ENCODE measurements around the gene WNK1.

WNK1 gene

GRCh38 chr12:752695-753610 lies 574 bp downstream of the WNK1 start (continued):
- TF ChIP-seq ZNF600 (tag by site-specific recombination; IDR thresholded peaks at IDR 0.05) = peak; percentile 51; the same call in 1 of the 2 replicates
- TF ChIP-seq ZBTB8A (tag by site-specific recombination; IDR thresholded peaks at IDR 0.05) = peak; percentile 79
- peak; percentile 75; the same call in 1 of the 2 replicates for TF ChIP-seq ZSCAN30 (tag by site-specific recombination; IDR thresholded peaks at IDR 0.05)
- peak; percentile 35; the same call in 1 of the 2 replicates for TF ChIP-seq INSM2 (tag by site-specific recombination; IDR thresholded peaks at IDR 0.05)
- no peak for TF ChIP-seq AEBP2 (tag by site-specific recombination; IDR thresholded peaks at IDR 0.05; ENCODE audit: borderline replicate concordance)
- peak; percentile 37 for TF ChIP-seq ZNF660 (tag by site-specific recombination; IDR thresholded peaks at IDR 0.05)
- TF ChIP-seq KLF8 (tag by site-specific recombination; IDR thresholded peaks at IDR 0.05) = peak; percentile 40
- TF ChIP-seq SP7 (tag by site-specific recombination; IDR thresholded peaks at IDR 0.05) = peak; percentile 39; the same call in 1 of the 2 replicates
- TF ChIP-seq KLF16 (tag by site-specific recombination; IDR thresholded peaks at IDR 0.05) = peak; percentile 85; the same call in 1 of the 2 replicates
- no peak for TF ChIP-seq ZSCAN16 (tag by site-specific recombination; IDR thresholded peaks at IDR 0.05)

GRCh38 chr12:753611-754472 lies 1.5 kb downstream of the WNK1 start:
- peak overlapping the region; percentile 95 for H3K4me3 ChIP-seq (ENCODE audit: low read depth, low read length)
- H3K27ac ChIP-seq (ENCODE audit: extremely low read depth, low read depth, low read length) = peak overlapping the region; percentile 84
- POLR2A ChIA-PET = interaction anchor here (0.6 to 1.9 kb wide), 4 partner anchors 57 to 183 kb away, joined by 3 to 8 read pairs (median 4); no protein-coding TSS in a partner anchor
- H3K36me3 ChIP-seq (ENCODE audit: control insufficient read depth in 2 of 2, insufficient read depth in 1 of 2, low read length in 2 of 2) = peaks cover 0 to 10% of the 10 kb centered on the region in 2 experiments; a peak in 1 of 3 replicates
- no peaks in the 10 kb centered on the region for H3K9me3 ChIP-seq (ENCODE audit: control insufficient read depth, insufficient read depth, low read depth, low read length)
- CTCF ChIA-PET = interaction anchor here (0.6 to 6.4 kb wide), 7 partner anchors 24 to 188 kb away, joined by 3 to 65 read pairs (median 5); no protein-coding TSS in a partner anchor
- H3K4me1 ChIP-seq (ENCODE audit: control insufficient read depth, insufficient read depth, low read length) = no peaks in the 10 kb centered on the region; the same call in 1 of the 2 replicates
- no peak for TF ChIP-seq ZNF416 (tag by site-specific recombination; IDR thresholded peaks at IDR 0.05)
- peak; percentile 21; the same call in 1 of the 2 replicates for TF ChIP-seq SP2 (tag by site-specific recombination; IDR thresholded peaks at IDR 0.05)
- 0 out of 2 replicates have a peak, but pooled peaks have one; percentile 62 for TF ChIP-seq ZBTB7A (tag by site-specific recombination; IDR thresholded peaks at IDR 0.05; ENCODE audit: low read depth)
- no peak for TF ChIP-seq MYNN (tag by site-specific recombination; IDR thresholded peaks at IDR 0.05; ENCODE audit: borderline replicate concordance)
- no peak for TF ChIP-seq ZNF280C (tag by site-specific recombination; IDR thresholded peaks at IDR 0.05)
- TF ChIP-seq ZBTB10 (tag by site-specific recombination; IDR thresholded peaks at IDR 0.05) = no peak
- peak; percentile 81 for TF ChIP-seq CTCF (tag by site-specific recombination; IDR thresholded peaks at IDR 0.05)
- TF ChIP-seq ZNF629 (tag by site-specific recombination; IDR thresholded peaks at IDR 0.05) = 0 out of 2 replicates have a peak, but pooled peaks have one; percentile 25
- TF ChIP-seq ZNF354C (tag by site-specific recombination; IDR thresholded peaks at IDR 0.05; ENCODE audit: borderline replicate concordance, low read depth) = no peak
- no peak for TF ChIP-seq ZNF555 (tag by site-specific recombination; conservative IDR thresholded peaks at IDR 0.05)
- peak; percentile 64 for TF ChIP-seq KLF16 (tag by site-specific recombination; IDR thresholded peaks at IDR 0.05)
- no peak for TF ChIP-seq ZNF558 (tag by site-specific recombination; IDR thresholded peaks at IDR 0.05)
- peak; percentile 69; the same call in 1 of the 2 replicates for TF ChIP-seq ZEB2 (tag by site-specific recombination; IDR thresholded peaks at IDR 0.05)

All from HEK293 (cell line).